CD14-positive monocyte (primary cell): ENCODE measurements around the gene EEF1AKMT3. TPM values are rescaled to one million over a fixed set of nuclear protein-coding genes. Genes with fewer than 3 reads are reported as not detected.

Experiments used
- DNase-seq, 3 donors: peaks; one replicate each; pipeline ENCODE4 v3.0.0-alpha.2; 2011 to 2022
- H2AFZ ChIP-seq: 2 replicates; pipeline ENCODE4 v1.6.0; 2012; ENCODE audit warnings: mild to moderate bottlenecking, low read depth, low read length, inconsistent platforms; ENCODE audit not compliant: insufficient read depth, poor library complexity, severe bottlenecking
- H3K27ac ChIP-seq, 2 donors: 1 replicate in 1 of 2; 2 replicates in 1 of 2; pipeline ENCODE4 v1.5.1; 2012 to 2013; ENCODE audit warnings: low read length in 2 of 2, control low read depth in 1 of 2, inconsistent platforms in 1 of 2, low read depth in 1 of 2, mild to moderate bottlenecking in 1 of 2
- H3K27me3 ChIP-seq, 2 donors: one replicate each; pipeline versions ENCODE4 v1.6.0 to v1.6.1; 2011 to 2013; ENCODE audit warnings: low read length in 2 of 2; ENCODE audit not compliant: control insufficient read depth in 2 of 2, insufficient read depth in 2 of 2
- H3K36me3 ChIP-seq, 2 donors: replicated peaks in 1 of 2; 1 replicate in 1 of 2; 2 replicates in 1 of 2; pipeline versions ENCODE4 v1.5.1 to v1.6.1; 2012 to 2013; ENCODE audit warnings: low read length in 2 of 2, control low read depth in 1 of 2, inconsistent platforms in 1 of 2, mild to moderate bottlenecking in 1 of 2; ENCODE audit not compliant: insufficient read depth in 2 of 2, control insufficient read depth in 1 of 2
- H3K4me1 ChIP-seq, 2 donors: 1 replicate in 1 of 2; 2 replicates in 1 of 2; pipeline versions ENCODE4 v1.5.1 to v1.6.1; 2012 to 2013; ENCODE audit warnings: low read length in 2 of 2, control low read depth in 1 of 2, inconsistent platforms in 1 of 2, mild to moderate bottlenecking in 1 of 2, moderate library complexity in 1 of 2; ENCODE audit not compliant: insufficient read depth in 2 of 2, control insufficient read depth in 1 of 2
- H3K4me2 ChIP-seq: replicated peaks from 2 replicates; pipeline ENCODE3; 2012; ENCODE audit warnings: low read length, moderate library complexity, mild to moderate bottlenecking; ENCODE audit not compliant: poor library complexity, severe bottlenecking; ENCODE audit errors: extremely low read depth
- H3K4me3 ChIP-seq, 3 experiments: fragments of 200-600 bp in 1 of 3; sonication (generic) in 1 of 3; replicated peaks in 1 of 3; 1 replicate in 2 of 3; 2 replicates in 1 of 3; pipeline ENCODE4 v1.5.1; 2011 to 2013; ENCODE audit warnings: low read length in 3 of 3, mild to moderate bottlenecking in 3 of 3, control low read depth in 2 of 3, low read depth in 2 of 3, inconsistent platforms in 1 of 3, moderate library complexity in 1 of 3
- H3K79me2 ChIP-seq: 2 replicates; pipeline ENCODE4 v1.6.0; 2012; ENCODE audit warnings: mild to moderate bottlenecking, control low read depth, inconsistent platforms, low read length, moderate library complexity; ENCODE audit not compliant: insufficient read depth
- H3K9ac ChIP-seq: 2 replicates; pipeline ENCODE4 v1.6.0; 2017; ENCODE audit warnings: low read length, mild to moderate bottlenecking; ENCODE audit not compliant: insufficient read depth, poor library complexity, severe bottlenecking
- H3K9me3 ChIP-seq, 2 donors: replicated peaks in 1 of 2; 1 replicate in 1 of 2; 2 replicates in 1 of 2; pipeline versions ENCODE4 v1.5.1 to v1.6.1; 2012 to 2013; ENCODE audit warnings: low read length in 2 of 2, control low read depth in 1 of 2; ENCODE audit not compliant: control insufficient read depth in 1 of 2, insufficient read depth in 1 of 2
- H4K20me1 ChIP-seq: 2 replicates; pipeline ENCODE4 v1.6.0; 2012; ENCODE audit warnings: mild to moderate bottlenecking, low read length, control low read depth, moderate library complexity; ENCODE audit not compliant: insufficient read depth
- H3K27ac Mint-ChIP-seq, 7 donors: one replicate each; pipeline ENCODE4 v1.8.0; 2020; ENCODE audit warnings: mild to moderate bottlenecking in 7 of 7, mixed read lengths in 7 of 7, moderate library complexity in 6 of 7, inconsistent platforms in 2 of 7
- H3K27me3 Mint-ChIP-seq, 3 donors: one replicate each; pipeline ENCODE4 v1.8.0; 2021 to 2022; ENCODE audit warnings: low read depth in 3 of 3, mild to moderate bottlenecking in 3 of 3, mixed read lengths in 3 of 3, moderate library complexity in 3 of 3, inconsistent platforms in 1 of 3
- H3K36me3 Mint-ChIP-seq, 2 donors: one replicate each; pipeline ENCODE4 v1.8.0; 2020; ENCODE audit warnings: mixed read lengths in 2 of 2, inconsistent platforms in 1 of 2, mild to moderate bottlenecking in 1 of 2
- H3K4me1 Mint-ChIP-seq: one replicate; pipeline ENCODE4 v1.8.0; 2020; ENCODE audit warnings: mild to moderate bottlenecking, mixed read lengths
- H3K4me3 Mint-ChIP-seq, 2 donors: one replicate each; pipeline ENCODE4 v1.8.0; 2020; ENCODE audit warnings: mild to moderate bottlenecking in 2 of 2, mixed read lengths in 2 of 2, moderate library complexity in 1 of 2
- H3K9me3 Mint-ChIP-seq, 7 donors: one replicate each; pipeline ENCODE4 v1.8.0; 2020 to 2022; ENCODE audit warnings: mixed read lengths in 7 of 7, mild to moderate bottlenecking in 6 of 7, moderate library complexity in 6 of 7, inconsistent platforms in 2 of 7
- CTCF ChIP-seq: fragments of 200-600 bp; IDR thresholded peaks from one replicate; pipeline ENCODE4 v1.8.0; 2022; ENCODE audit warnings: antibody characterized with exemption, mild to moderate bottlenecking
- WGBS: methylation state at CpG from one replicate; pipeline ENCODE4 v1.1.5; 2013; ENCODE audit warnings: missing lambda C conversion rate; ENCODE audit not compliant: insufficient coverage; 5-methylcytosine and 5-hydroxymethylcytosine counted together
- intact Hi-C, 2 donors: fragments of 100-400 bp; cut with micrococcal nuclease; formaldehyde crosslinking; loops; one replicate each; pipeline versions ENCODE4 v1.15.0 to v1.15.1; 2023
- polyA plus RNA-seq, 3 donors: library from polyadenylated mRNA; depleted of rRNA in 1 of 3; unstranded in 2 of 3; stranded (reverse) in 1 of 3; fragments of 300-500 nt in 2 of 3; fragments of >200 nt in 1 of 3; fragmentation: Illumina TruSeq in 2 of 3; gene quantifications; 1 replicate in 2 of 3; 2 replicates in 1 of 3; pipeline ENCODE4 v1.2.3, GENCODE V29; 2012 to 2021

The EEF1AKMT3 gene
- polyA plus RNA-seq, 3 donors, result 3.4 to 4.2 (median 3.4) TPM

DNA sequence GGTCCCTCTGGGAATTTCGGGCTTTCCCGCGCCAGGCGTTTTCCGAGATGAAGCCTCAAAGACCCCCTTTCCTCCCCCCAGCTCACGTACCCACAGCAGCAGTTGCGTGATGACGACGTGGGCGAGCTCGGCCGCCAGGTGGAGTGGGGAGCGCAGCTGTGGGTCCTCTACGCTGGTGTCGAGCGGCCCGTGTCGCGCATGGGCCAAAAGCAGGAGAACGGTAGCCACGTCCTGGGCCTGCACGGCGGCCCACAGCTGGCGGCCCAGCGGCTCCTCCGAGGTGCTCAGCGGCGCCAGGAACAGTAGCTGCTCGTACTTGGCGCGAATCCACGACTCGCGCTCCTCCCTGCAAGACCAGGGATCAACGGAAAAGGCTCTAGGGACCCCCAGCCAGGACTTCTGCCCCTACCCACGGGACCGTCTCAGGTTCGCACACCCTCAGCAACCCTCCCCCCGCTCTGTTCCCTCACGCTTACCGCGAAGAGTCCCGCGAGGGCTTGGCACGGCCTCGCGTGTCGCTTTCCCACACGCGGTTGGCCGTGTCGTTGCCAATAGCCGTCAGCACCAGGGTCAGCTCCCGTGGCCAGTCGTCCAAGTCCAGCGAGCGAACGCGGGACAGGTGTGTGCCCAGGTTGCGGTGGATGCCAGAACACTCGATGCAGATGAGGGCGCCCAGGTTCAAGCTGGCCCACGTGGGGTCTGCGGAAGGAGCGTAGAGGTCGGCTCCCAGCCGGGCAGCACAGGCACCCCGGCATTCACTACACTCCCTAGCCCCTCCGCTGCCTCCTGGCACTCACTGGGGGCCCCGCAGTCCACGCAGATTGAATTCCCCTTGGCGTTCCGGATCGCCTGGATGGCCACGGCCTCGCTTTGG is 45.3 kb upstream of the EEF1AKMT3 start:
- peaks cover 40 to 57% of the 10 kb centered on the region in 2 donors for H3K36me3 Mint-ChIP-seq

More for the DNA sequence above, 45.3 kb upstream of the EEF1AKMT3 start:
- Mint-ChIP-seq H3K4me3 (no peak overlapping the region), H3K4me1 (peaks cover 3% of the 10 kb centered on the region), H3K9me3 (peaks cover 0 to 15% (median 12%) of the 10 kb centered on the region in 7 donors), H3K27ac (no peak overlapping the region), H3K27me3 (peaks cover 0 to 2% (median 1%) of the 10 kb centered on the region in 3 donors)
- no peaks in the 10 kb centered on the region for H3K27me3 ChIP-seq
- H3K4me2 ChIP-seq, result no peak overlapping the region
- H3K9ac ChIP-seq, result no peak overlapping the region
- WGBS, result 97% methylated on average over 75 of the region's 76 CpGs
- no peak overlapping the region for H2AFZ ChIP-seq
- no peaks in the 10 kb centered on the region for H3K4me1 ChIP-seq
- peaks cover 47 to 55% of the 10 kb centered on the region in 2 donors for H3K36me3 ChIP-seq
- TF ChIP-seq CTCF, result no peak
- peaks cover 0 to 14% of the 10 kb centered on the region in 2 donors for H3K9me3 ChIP-seq
- no peak for DNase-seq
- H3K27ac ChIP-seq, result no peak overlapping the region
- intact Hi-C loops, result no loop called here
- H3K4me3 ChIP-seq, result no peak overlapping the region
- H4K20me1 ChIP-seq, result peaks cover 3% of the 10 kb centered on the region
- H3K79me2 ChIP-seq, result no peaks in the 10 kb centered on the region
